GM21786 (cell line): ENCODE data around the gene ADCK2.
"Not testable (repeated sequence)": the region's sequence is repeated elsewhere in the genome, so short reads cannot be mapped to it uniquely, and the experiment has no call there.

Experiments
- ATAC-seq: cut with Tn5 transposase; IDR thresholded peaks from one replicate; pipeline ENCODE4 v1.9.1; 2021; ENCODE audit not compliant: unreplicated experiment

The ADCK2 gene

DNA sequence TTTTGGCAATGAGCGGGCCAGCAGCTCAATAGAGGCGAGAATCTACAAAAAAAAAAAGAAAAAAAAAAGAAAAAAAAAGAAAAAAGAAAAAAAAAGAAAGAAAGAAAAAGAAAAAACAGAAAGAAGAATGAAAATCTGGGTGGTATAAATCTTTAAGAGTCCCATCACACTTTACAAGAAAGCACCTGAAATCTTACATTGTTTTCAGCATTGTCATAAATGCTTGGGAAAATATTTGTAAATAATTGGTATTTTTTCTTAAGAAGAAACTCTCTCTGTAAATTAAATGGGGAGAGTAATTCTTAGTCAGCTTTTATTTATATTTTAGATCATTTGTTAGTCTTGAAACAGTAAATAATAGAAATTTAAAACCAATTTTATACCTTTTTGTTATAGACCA is 62.0 kb downstream of the ADCK2 start:
- ATAC-seq, result no peak

DNA sequence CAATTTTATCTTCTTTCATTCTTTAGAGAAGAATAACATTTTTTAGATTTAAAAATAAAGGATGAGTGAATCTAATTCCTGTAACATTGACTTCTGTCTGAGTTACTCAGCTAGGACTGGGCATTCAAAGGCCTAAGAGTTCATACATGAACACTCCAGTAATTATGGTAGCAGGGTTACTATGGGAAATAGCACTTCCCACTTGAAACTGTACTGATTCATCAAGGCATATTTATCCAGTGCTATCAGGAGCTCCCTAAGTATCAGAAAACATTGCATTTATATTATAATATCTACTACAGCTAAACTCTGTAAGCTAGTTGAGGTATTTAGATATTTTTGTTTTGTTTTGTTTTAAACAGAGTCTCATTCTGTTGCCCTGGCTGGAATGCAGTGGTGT is 65.5 kb downstream of the ADCK2 start:
- ATAC-seq, result no peak

DNA sequence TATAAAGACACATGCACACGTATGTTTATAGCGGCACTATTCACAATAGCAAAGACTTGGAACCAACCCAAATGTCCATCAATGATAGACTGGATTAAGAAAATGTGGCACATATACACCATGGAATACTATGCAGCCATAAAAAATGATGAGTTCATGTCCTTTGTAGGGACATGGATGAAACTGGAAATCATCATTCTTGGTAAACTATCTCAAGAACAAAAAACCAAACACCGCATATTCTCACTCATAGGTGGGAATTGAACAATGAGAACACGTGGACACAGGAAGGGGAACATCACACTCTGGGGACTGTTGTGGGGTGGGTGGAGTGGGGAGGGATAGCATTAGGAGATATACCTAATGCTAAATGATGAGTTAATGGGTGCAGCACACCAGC is 70.5 kb downstream of the ADCK2 start:
- not testable (repeated sequence) for ATAC-seq

DNA sequence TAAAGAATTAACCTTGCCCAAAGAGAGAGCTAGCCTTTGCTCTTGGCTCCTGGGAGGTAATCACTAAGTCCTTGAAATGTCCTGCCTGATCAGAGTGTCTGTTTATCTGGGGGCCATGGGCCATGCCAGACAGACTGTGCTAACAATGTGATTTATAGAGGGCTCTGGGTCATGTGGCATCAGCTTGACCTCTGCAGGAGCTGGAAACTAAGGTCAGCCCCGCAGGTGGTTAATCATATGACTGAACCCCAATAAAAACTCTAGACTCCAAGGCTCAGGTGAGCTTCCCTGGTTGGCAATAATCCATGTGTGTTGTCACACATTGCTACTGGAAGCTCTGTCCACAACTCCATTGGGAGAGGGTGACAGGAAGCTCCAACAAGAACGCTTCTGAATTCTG is 71.3 kb downstream of the ADCK2 start:
- no peak for ATAC-seq
